Measurements from ENCODE around the gene CYB5R3.

CYB5R3 gene

GRCh38 chr22:42643634-42644421 lies 5.4 kb downstream of the CYB5R3 start:
- H3K36me3 ChIP-seq (ENCODE audit: insufficient read depth) = no peaks in the 10 kb centered on the region
- no peak overlapping the region for H3K27ac ChIP-seq
- H3K4me2 ChIP-seq = no peak overlapping the region
- no peak overlapping the region for H3K9ac ChIP-seq
- H2AFZ ChIP-seq (ENCODE audit: low read depth) = no peak overlapping the region
- H3K4me3 ChIP-seq (IDR thresholded peaks at IDR 0.05; ENCODE audit: insufficient read depth, low read depth, low read length) = no peak overlapping the region
- H3K27me3 ChIP-seq (ENCODE audit: insufficient read depth, low read depth) = no peaks in the 10 kb centered on the region
- no peaks in the 10 kb centered on the region for H3K4me1 ChIP-seq (ENCODE audit: low read depth, poor library complexity, severe bottlenecking)
- no peaks in the 10 kb centered on the region for H4K20me1 ChIP-seq (ENCODE audit: insufficient read depth)
- no peak for TF ChIP-seq CTCF (conservative IDR thresholded peaks at IDR 0.05; ENCODE audit: low read depth, low read length)
- H3K79me2 ChIP-seq (ENCODE audit: insufficient read depth, low read depth) = no peaks in the 10 kb centered on the region; the same call in 1 of the 2 replicates

GRCh38 chr22:42642806-42643633 lies 6.2 kb downstream of the CYB5R3 start:
- Histone ChIP-seq H3K79me2 (ENCODE audit: insufficient read depth, low read depth) (no peaks in the 10 kb centered on the region; the same call in 1 of the 2 replicates), H3K9ac (no peak overlapping the region), H3K4me1 (ENCODE audit: low read depth, poor library complexity, severe bottlenecking) (no peaks in the 10 kb centered on the region)

GRCh38 chr22:42641801-42642413 lies 7.3 kb downstream of the CYB5R3 start:
- Histone ChIP-seq H3K79me2 (ENCODE audit: insufficient read depth, low read depth) (no peaks in the 10 kb centered on the region; the same call in 1 of the 2 replicates), H3K4me2 (no peak overlapping the region)

More at GRCh38 chr22:42642806-42643633, 6.2 kb downstream of the CYB5R3 start:
- no peak overlapping the region for H3K4me2 ChIP-seq
- no peaks in the 10 kb centered on the region for H4K20me1 ChIP-seq (ENCODE audit: insufficient read depth)
- no peaks in the 10 kb centered on the region for H3K36me3 ChIP-seq (ENCODE audit: insufficient read depth)
- no peaks in the 10 kb centered on the region for H3K27me3 ChIP-seq (ENCODE audit: insufficient read depth, low read depth)
- H3K27ac ChIP-seq = no peak overlapping the region
- TF ChIP-seq CTCF (conservative IDR thresholded peaks at IDR 0.05; ENCODE audit: low read depth, low read length) = no peak
- no peak overlapping the region for H3K4me3 ChIP-seq (IDR thresholded peaks at IDR 0.05; ENCODE audit: insufficient read depth, low read depth, low read length)
- H2AFZ ChIP-seq (ENCODE audit: low read depth) = no peak overlapping the region

More at GRCh38 chr22:42641801-42642413, 7.3 kb downstream of the CYB5R3 start:
- Histone ChIP-seq H3K27me3 (ENCODE audit: insufficient read depth, low read depth) (no peaks in the 10 kb centered on the region), H3K4me1 (ENCODE audit: low read depth, poor library complexity, severe bottlenecking) (no peaks in the 10 kb centered on the region), H3K4me3 (IDR thresholded peaks at IDR 0.05; ENCODE audit: insufficient read depth, low read depth, low read length) (no peak overlapping the region), H3K27ac (no peak overlapping the region), H3K36me3 (ENCODE audit: insufficient read depth) (no peaks in the 10 kb centered on the region), H3K9ac (no peak overlapping the region), H4K20me1 (ENCODE audit: insufficient read depth) (no peaks in the 10 kb centered on the region), H2AFZ (ENCODE audit: low read depth) (no peak overlapping the region)
- no peak for TF ChIP-seq CTCF (conservative IDR thresholded peaks at IDR 0.05; ENCODE audit: low read depth, low read length)
